Epidermal melanocyte (primary cell): ENCODE results near the gene APOL3.
A peak's percentile ranks its signal among the peaks of the same experiment; 100 is the strongest.
"Not testable (repeated sequence)": the region's sequence is repeated elsewhere in the genome, so short reads cannot be mapped to it uniquely, and the experiment has no call there.

Source experiments
- DNase-seq: peaks from one replicate; pipeline ENCODE4 v3.0.0; 2011; ENCODE audit warnings: low spot score; ENCODE audit not compliant: insufficient read length

APOL3 gene

GRCh38 chr22:36162127-36163034 is 1.8 kb upstream of the APOL3 start:
- DNase-seq = no peak

GRCh38 chr22:36161793-36162126 is 1.2 kb upstream of the APOL3 start:
- not testable (repeated sequence) for DNase-seq

- no peak for DNase-seq
Observed at GRCh38 chr22:36156515-36157419, 3.8 kb downstream of the APOL3 start.

GRCh38 chr22:36156119-36156514 is 4.4 kb downstream of the APOL3 start:
- no peak for DNase-seq

- DNase-seq = no peak
Observed at GRCh38 chr22:36155702-36156101, 4.9 kb downstream of the APOL3 start.

GRCh38 chr22:36154423-36154945 is 6.1 kb downstream of the APOL3 start:
- no peak for DNase-seq

- DNase-seq = no peak
Observed at GRCh38 chr22:36153501-36154422, 6.8 kb downstream of the APOL3 start.

GRCh38 chr22:36152821-36153220 is 7.7 kb downstream of the APOL3 start:
- DNase-seq = not testable (repeated sequence)

GRCh38 chr22:36152088-36152487 is 8.5 kb downstream of the APOL3 start:
- no peak for DNase-seq

GRCh38 chr22:36151006-36151595 is 9.5 kb downstream of the APOL3 start:
- no peak for DNase-seq

- DNase-seq = no peak
Observed at GRCh38 chr22:36149441-36149840, 11.1 kb downstream of the APOL3 start.

GRCh38 chr22:36148411-36148810 is 12.1 kb downstream of the APOL3 start:
- no peak for DNase-seq

GRCh38 chr22:36147196-36147791 is 13.3 kb downstream of the APOL3 start:
- no peak for DNase-seq

GRCh38 chr22:36145881-36146280 is 14.7 kb downstream of the APOL3 start:
- DNase-seq = no peak

- peak; percentile 64 for DNase-seq
Observed at GRCh38 chr22:36144886-36145541, 15.5 kb downstream of the APOL3 start.

GRCh38 chr22:36143956-36144355 is 16.6 kb downstream of the APOL3 start:
- no peak for DNase-seq

- DNase-seq = no peak
Observed at GRCh38 chr22:36143066-36143815, 17.3 kb downstream of the APOL3 start.

GRCh38 chr22:36141481-36141880 is 19.1 kb downstream of the APOL3 start:
- DNase-seq = no peak

- DNase-seq = not testable (repeated sequence)
Observed at GRCh38 chr22:36138709-36139108, 21.8 kb downstream of the APOL3 start.
